Left ventricle myocardium superior (tissue), 1 donor: ENCODE measurements around the gene CHD1L. TPM values are rescaled to one million over a fixed set of nuclear protein-coding genes. Genes with fewer than 3 reads are reported as not detected.
"Not testable (repeated sequence)": the region's sequence is repeated elsewhere in the genome, so short reads cannot be mapped to it uniquely, and the experiment has no call there.

Experiments
- ATAC-seq: fragments of 200-7000 bp; cut with Tn5 transposase; one replicate; pipeline ENCODE4 v1.9.1; 2020; ENCODE audit warnings: mild to moderate bottlenecking, moderate library complexity
- DNase-seq: peaks from one replicate; pipeline ENCODE4 v3.0.0-alpha.2; 2020
- intact Hi-C: fragments of 100-400 bp; cut with micrococcal nuclease; formaldehyde crosslinking; loops from one replicate; pipeline ENCODE4 v1.11.0; 2022
- total RNA-seq: library from RNA; stranded (reverse); fragmentation: NEBNext Ultra II Directional; extraction: Animal tissue kit (Norgen Biotek cat#: 25700); gene quantifications from one replicate; pipeline ENCODE4 v1.2.1, GENCODE V29; 2021
- donor health status: DM: no; HTN: yes; CAD: no; lungs with severe emphysema.

Gene CHD1L
- total RNA-seq, 1 donor from 2014 or later, result 8.3 TPM

DNA sequence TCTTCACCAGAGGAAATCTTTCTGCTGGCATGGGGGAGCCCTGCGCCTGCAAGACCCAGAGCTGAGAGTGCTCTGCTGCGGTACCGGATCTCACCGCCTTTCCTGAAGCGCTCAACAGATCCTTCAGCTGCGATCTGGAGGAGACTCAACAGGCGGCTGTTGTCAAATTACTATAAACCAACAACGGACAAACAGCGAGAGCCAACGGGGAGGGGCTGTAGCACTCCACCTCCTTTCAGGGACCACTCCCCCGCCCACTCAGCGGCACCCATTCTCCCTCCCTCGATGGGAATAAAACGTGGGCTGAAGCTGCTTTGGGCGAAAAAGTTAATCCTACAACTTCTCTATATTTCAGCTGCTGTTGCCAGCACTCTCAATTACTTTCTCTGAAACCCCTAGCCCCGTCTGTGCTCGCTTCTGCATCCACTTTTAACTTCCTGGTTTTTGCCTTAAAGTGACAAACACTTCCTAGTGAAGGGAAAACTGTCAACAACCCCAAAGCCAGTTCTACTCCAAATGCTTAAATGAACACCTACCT, 17.2 kb upstream of the CHD1L start, which contains the start of gene FMO5:
Gene FMO5 (minus strand): TSS at position 147 of the 538 bp plus-strand sequence. CDS start 310 bp downstream, outside the sequence.
- peak; percentile 97 for ATAC-seq
- intact Hi-C loops, result no loop called here
- DNase-seq, result peak; percentile 79

DNA sequence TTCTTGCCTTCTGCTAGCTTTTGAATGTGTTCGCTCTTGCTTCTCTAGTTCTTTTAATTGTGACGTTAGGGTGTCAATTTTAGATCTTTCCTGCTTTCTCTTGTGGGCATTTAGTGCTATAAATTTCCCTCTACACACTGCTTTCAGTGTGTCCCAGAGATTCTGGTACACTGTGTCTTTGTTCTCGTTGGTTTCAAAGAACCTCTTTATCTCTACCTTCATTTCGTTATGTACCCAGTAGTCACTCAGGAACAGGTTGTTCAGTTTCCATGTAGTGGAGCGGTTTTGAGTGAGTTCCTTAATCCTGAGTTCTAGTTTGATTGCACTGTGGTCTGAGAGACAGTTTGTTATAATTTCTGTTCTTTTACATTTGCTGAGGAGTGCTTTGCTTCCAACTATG, 11.5 kb upstream of the CHD1L start:
- ATAC-seq, DNase-seq, intact Hi-C loops: not testable (repeated sequence)

DNA sequence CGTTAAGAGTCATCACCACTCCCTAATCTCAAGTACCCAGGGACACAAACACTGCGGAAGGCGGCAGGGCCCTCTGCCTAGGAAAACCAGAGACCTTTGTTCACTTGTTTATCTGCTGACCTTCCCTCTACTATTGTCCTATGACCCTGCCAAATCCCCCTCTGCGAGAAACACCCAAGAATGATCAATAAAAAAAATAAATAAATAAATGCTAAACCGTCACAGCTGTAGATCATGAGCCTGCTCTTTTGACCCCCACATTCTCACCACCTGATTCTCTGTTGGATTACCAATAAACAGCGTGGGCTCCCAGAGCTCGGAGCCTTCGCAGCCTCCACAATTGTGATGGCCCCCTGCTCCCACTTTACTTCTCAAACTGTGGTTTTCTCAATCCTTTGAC, 8.6 kb upstream of the CHD1L start:
- intact Hi-C loops, ATAC-seq, DNase-seq: not testable (repeated sequence)

DNA sequence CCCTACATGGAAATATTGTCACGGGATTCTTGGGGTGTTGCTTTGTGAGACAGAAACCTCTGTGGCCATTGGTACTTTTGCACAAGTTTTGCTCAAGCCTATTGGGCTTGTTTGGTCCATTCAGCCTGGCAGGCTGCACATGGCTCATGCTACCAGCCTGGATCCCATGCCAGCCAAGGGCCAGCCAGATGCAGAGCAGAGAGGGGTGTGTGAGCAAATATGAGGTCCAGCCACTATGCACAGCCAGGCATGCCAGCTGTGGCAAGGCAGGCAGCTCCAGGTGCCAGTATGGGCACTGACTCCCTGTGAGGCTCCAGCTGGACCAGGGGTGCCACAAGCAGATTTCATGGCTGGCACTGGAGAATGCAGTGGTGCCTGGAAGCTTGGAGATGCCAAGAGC, 6.7 kb upstream of the CHD1L start:
- intact Hi-C loops, result no loop called here
- ATAC-seq, result no peak
- no peak for DNase-seq

DNA sequence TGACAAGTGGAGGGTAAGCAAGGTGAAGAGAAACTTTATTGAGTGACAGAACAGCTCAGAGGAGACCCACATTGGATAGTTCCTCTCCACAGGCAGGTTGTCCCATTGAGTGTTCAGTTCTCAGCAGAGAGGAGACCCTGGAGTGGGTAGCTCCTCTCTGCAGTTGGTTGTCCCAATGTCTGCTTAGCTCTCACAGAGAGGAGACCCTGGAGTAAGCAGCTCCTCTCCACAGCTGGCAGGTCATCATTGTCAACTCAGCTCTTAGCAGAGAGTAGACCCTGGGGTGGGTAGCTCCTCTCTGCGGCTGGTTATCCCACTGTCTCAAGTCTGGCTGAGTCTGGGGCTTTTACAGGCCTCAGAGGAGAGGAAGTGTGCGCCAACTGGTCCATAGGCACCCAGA, 6.0 kb upstream of the CHD1L start:
- ATAC-seq (no peak), DNase-seq (no peak)
- intact Hi-C loops, result no loop called here

DNA sequence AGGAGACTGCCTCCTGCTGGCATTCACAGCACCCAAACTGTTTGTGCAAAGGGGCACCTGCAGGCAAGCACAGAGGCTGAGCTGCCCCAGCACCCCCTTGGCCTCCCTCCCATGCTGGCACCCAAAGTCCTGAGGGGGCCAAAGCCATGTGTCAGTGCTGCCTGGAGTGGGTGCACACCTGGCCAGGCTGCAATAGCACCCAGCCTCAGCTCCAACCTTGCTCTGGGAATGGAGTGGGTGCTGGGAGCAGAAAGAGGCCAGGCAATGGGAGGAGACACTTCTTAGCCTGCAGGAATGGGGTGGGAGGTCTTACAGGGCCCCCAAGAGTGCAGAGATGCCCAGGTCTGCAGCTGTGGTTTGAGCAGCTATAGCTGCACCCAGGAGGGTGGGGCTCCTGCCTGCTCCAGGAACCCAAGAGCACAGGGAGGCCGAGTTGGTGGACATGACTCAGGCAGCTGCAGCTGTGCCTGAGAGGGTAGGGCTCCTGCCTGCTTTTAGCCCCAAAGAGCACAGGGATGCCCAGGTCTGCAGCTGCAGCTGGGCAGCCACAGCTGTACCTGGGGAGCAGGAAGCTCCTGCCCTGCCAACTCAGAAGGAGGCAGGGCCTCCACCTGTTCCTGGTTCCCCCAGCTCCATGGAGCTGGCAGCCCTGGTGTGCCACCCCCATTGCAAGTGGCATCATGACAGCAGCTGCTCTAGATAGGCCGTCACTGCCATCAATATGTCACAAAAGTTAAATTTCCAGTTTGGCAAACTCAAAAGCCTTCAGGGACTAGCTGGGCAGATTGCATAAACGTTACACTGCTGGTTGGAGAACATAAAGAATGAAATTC, 5.3 kb upstream of the CHD1L start:
- no peak for DNase-seq
- ATAC-seq, result no peak
- intact Hi-C loops, result no loop called here

DNA sequence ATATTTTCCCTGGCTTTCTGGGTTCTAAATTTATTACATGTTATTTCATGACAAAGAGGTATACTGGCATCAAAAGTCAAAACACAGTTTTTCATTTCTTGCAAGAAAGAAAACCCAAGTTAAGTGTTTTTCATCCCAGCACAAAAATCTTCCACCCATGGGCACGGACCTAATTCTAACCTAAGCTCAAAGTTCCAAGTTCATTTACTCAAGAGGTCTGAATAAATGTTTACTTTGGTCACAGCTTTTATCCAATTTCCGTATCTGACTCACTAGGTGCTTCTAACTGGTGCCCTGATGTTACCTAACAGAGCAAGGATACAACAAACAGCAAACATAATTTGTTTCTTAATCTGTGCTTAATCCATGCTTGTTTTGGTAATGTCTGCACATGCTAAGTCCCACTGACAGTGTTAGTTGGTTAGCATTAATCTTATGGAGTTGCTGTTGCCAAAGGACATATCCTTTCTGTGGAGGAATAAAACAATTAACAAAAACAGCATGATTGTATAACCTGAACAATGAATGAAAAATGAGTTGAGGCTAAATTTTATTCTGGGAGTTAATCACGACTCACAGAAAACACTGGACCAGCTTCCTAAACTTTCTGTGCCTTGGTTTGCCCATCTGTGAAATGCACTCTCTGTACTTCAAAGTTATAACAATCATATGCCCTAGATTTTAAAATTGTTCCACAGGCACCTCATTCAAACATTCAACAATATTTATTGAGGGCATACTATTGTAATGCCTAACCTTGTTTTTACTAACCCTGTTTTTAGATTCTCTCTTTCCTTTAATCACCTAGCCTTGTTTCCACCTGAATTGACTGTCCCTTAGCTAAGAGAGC, 4.2 kb upstream of the CHD1L start:
- intact Hi-C loops, result no loop called here
- DNase-seq (no peak), ATAC-seq (no peak)

DNA sequence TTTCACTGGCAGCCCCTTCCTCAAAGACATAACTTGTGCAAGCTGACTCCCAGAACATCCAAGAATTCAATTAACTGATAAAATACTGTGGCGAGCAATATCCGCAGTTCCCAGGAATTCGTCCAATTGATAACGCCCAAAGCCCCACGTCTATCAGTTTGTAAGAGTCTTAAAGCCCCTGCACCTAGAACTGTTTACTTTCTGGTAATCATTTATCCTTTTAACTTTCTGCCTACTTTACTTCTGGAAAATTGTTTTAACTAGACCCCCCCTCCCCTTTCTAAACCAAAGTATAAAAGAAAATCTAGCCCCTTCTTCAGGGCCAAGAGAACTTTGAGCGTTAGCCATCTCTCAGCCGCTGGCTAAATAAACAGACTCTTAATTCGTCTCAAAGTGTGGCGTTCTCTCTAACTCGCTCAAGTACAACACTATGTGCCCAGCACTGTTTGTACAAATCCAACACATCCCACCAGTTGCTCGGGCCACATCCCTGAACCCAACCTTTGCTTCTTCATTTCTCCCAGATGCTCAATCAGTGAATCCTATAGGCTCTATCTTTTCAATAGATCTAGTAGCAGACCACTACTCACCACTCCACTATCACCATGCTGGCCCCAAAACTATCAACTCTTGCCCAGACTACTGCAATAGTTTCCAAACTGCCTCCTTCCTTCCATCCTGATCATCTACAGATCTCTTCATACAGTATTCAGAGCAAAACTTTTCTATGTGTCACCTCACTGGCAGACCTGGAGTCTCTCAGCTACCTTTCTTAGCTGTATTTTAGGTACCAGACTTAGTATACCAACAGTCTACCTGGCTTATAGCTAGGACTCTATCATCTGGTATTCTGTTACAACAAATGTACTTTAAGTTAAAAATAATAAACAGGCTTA, 3.3 kb upstream of the CHD1L start:
- DNase-seq (no peak), ATAC-seq (no peak)
- intact Hi-C loops, result no loop called here

DNA sequence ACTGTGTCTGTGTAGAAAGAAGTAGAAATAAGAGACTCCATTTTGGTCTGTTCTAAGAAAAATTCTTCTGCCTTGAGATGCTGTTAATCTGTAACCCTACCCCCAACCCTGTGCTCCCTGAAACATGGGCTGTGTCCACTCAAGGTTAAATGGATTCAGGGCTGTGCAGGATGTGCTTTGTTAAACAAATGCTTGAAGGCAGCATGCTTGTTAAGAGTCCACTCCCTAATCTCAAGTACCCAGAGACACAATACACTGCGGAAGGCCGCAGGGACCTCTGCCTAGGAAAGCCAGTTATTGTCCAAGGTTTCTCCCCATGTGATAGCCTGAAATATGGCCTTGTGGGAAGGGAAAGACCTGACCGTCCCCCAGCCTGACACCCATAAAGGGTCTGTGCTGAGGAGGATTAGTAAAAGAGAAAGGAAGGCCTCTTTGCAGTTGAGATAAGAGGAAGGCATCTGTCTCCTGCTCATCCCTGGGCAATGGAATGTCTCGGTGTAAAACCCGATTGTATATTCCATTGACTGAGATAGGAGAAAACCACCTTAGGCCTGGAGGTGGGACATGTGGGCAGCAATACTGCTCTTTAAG, 2.3 kb upstream of the CHD1L start:
- DNase-seq, intact Hi-C loops, ATAC-seq: not testable (repeated sequence)

DNA sequence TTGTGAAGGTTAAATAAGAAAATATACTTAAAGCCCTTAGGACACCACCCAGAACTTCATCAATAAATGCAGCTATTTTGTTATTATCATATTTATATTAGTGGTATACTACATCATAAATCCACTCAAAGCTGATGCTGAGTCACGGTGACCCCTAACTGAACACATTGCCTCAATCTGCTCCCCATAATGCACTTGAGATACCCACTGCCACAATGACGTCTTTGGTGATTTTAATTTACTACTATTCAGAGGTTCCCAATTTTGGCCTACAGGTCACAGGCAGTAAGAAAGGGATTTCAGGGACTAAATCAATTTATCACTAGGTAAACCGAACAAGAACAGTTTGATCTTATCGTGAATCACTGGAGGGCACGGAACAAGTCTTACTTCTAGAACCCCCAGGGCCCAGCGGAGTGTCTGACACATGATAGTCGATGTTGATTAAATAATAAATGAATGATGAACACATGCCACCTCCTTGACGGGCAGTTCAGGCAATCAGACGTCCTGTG, 493 bp upstream of the CHD1L start:
- intact Hi-C loops, result loop anchor here (2.0 kb wide), 1 partner anchor 69 kb away; the partner anchor contains the start of gene PRKAB2
- no peak for DNase-seq
- ATAC-seq, result no peak

DNA sequence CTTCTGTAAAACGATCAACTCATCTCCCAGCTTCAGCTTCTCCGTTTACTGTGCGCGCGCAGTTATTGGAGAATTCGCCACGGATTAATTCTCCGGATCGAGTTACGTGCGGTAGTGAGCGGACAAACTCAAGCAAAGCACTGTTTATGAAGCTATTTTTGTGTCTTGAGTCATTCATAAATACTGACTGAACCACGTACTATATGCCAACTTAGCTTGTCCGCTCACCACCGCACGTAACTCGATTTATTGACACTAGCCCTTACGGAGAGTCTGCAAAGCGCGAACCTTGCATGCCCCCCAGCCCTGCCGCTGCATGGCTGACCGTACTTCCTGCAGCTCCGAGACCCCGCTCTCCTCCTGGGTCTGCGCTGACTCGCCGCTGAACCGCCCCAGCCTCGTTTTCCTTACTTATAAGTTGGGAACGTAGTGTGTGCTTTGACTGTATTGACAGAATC, 773 bp downstream of the CHD1L start:
- DNase-seq, result peak; percentile 52
- peak; percentile 42 for ATAC-seq
- intact Hi-C loops, result loop anchor here (2.0 kb wide), 1 partner anchor 70 kb away; the partner anchor contains the start of gene PRKAB2

DNA sequence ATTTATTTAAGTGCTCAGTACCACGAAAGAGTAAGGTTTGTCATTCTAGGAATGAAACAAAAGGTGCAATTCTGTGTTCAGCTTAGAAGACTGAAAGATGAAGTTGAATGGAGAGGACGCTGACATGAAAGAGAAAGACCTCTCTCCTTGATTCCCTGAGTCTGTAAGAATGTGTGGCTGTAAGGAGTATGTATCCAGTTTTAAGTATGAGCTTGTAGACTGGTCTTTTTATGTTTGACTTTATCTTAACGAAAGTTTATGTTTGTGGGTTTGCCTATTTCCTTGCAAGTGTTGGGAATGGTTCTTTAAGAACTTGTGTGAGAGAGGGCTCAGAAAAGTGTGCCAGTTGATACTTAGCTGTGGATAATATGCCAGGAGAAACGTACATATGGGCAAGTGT, 1.4 kb downstream of the CHD1L start:
- DNase-seq (no peak), ATAC-seq (no peak)
- intact Hi-C loops, result loop anchor here (2.0 kb wide), 1 partner anchor 71 kb away; the partner anchor contains the start of gene PRKAB2

DNA sequence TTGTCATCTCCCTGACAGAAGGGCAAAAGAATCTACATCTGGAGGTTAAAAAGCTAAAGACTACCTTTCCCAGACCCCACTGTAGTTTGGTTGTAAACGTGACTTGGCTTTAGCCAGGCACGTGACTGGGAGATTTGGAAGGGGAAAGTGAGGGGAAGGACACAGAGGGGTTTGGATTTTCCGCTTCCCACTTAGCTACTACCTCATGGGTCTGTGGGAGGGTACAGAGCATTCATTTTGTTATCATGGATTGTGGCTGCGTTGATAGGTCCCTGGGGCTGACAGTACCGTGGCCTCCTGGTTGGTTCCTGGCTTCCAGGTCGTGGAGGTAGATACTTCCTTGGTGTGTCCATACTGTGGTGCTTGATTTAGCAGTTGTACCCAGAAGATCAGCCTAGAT, 2.6 kb downstream of the CHD1L start:
- DNase-seq (no peak), ATAC-seq (no peak)
- intact Hi-C loops, result no loop called here

DNA sequence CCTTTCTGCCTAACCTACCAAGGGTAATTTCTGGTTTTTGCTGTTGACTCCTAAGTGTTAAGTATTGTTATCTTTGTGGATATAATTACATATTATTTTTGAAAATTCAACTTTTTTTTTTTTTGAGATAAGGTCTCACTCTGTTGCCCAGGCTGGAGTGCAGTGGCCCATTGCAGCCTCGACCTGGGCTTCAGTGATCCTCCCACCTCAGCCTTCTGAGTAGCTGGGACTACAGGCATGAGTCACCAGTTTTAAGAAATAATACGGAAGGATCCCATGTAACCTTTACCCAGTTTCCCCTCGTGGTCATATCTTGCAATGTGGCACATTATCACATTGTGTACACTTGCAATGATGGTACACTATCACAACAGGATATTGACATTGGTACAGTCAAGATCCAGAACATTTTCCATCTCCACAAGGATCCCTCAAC, 3.1 kb downstream of the CHD1L start:
- intact Hi-C loops, result no loop called here
- DNase-seq (no peak), ATAC-seq (no peak)

DNA sequence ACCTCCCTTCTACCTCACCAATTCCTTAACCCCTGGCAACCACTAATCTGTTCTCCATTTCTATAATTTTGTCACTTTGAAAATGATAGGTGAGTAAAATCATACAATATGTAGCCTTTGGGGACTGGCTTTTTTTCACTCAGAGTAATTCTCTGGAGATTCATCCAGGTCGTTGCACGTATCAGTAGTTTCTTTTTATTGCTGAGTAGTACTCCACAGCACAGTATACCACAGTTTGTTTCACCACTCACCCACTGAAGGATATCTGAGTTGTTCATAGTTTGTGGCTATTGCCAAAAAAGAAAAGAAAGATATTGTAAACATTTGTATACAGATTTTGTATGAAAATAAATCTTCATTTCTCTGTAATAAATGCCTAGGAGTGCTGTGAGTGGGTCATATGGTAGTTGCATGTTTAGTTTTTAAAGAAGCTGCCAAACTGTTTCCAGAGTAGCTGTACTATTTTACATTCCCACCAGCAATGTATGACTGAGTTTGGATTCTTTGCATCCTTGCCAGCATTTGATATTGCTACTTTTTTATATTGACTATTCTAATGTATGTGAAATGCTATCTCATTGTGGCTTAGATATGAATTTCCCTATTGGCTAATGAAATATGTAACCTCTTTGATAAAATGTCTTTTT, 3.7 kb downstream of the CHD1L start:
- intact Hi-C loops, result no loop called here
- ATAC-seq (no peak), DNase-seq (no peak)

DNA sequence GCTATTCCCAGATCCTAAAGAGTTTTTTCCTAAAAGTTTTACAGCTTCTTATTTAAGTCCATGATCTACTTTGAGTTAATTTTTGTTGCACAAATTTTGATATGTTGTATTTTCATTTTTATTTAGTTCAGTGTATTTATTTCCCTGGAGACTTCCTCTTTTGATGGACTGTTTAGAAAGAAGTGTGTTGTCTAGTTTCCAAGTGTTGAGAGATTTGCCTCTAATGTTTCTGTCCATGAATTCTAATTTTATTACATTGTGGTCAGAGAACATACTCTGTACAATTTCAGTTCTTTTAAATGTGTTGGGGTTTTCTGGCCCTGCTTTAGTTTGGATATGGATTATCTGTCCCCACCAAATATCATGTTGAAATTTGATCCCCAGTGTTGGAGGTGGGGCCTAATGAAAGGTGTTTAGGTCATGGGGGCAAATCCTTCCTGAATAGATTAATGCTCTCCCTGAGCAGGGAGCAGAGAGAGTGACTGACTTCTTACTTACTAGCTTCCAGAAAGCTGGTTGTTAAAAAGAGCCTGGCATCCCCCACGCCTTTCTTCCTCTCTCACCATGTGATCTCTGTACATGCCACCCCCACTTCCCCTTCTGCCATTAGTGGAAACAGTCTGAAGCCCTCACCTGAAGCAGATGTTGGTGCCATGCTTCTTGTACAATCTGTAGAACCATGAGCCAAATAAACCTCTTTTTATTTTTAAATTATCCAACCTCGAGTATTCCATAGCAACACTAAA, 4.6 kb downstream of the CHD1L start:
- intact Hi-C loops, result no loop called here
- no peak for ATAC-seq
- no peak for DNase-seq
